ENCODE measurements around the gene GDPD5.

The GDPD5 gene

GRCh38 chr11:75472081-75472732, 53.5 kb downstream of the GDPD5 start:
- DNase-seq (ENCODE audit: low read depth), result no peak

- no peak for DNase-seq (ENCODE audit: low read depth)
Measured at GRCh38 chr11:75471176-75471973, 54.4 kb downstream of the GDPD5 start.

- DNase-seq (ENCODE audit: low read depth), result no peak
Measured at GRCh38 chr11:75470476-75471080, 55.2 kb downstream of the GDPD5 start.

GRCh38 chr11:75469785-75470405, 55.8 kb downstream of the GDPD5 start:
- DNase-seq (ENCODE audit: low read depth), result no peak

- no peak for DNase-seq (ENCODE audit: low read depth)
Measured at GRCh38 chr11:75468534-75469340, 57.0 kb downstream of the GDPD5 start.

- DNase-seq (ENCODE audit: low read depth), result no peak
Measured at GRCh38 chr11:75467881-75468280, 57.9 kb downstream of the GDPD5 start.

- no peak for DNase-seq (ENCODE audit: low read depth)
Measured at GRCh38 chr11:75467311-75467710, 58.4 kb downstream of the GDPD5 start.

GRCh38 chr11:75465701-75466531, 59.8 kb downstream of the GDPD5 start:
- no peak for DNase-seq (ENCODE audit: low read depth)

- DNase-seq (ENCODE audit: low read depth), result no peak
Measured at GRCh38 chr11:75463106-75463774, 62.5 kb downstream of the GDPD5 start.

- no peak for DNase-seq (ENCODE audit: low read depth)
Measured at GRCh38 chr11:75462117-75462653, 63.6 kb downstream of the GDPD5 start.

- DNase-seq (ENCODE audit: low read depth), result no peak
Measured at GRCh38 chr11:75461151-75461550, 64.6 kb downstream of the GDPD5 start.

GRCh38 chr11:75456596-75457183, 69.1 kb downstream of the GDPD5 start:
- no peak for DNase-seq (ENCODE audit: low read depth)

GRCh38 chr11:75454987-75455386, 70.8 kb downstream of the GDPD5 start:
- no peak for DNase-seq (ENCODE audit: low read depth)

- no peak for DNase-seq (ENCODE audit: low read depth)
Measured at GRCh38 chr11:75453916-75454655, 71.7 kb downstream of the GDPD5 start.

- DNase-seq (ENCODE audit: low read depth), result no peak
Measured at GRCh38 chr11:75450826-75451821, 74.6 kb downstream of the GDPD5 start.

- DNase-seq (ENCODE audit: low read depth), result no peak
Measured at GRCh38 chr11:75450236-75450635, 75.5 kb downstream of the GDPD5 start.

- DNase-seq (ENCODE audit: low read depth), result no peak
Measured at GRCh38 chr11:75449776-75450175, 76.0 kb downstream of the GDPD5 start.

- no peak for DNase-seq (ENCODE audit: low read depth)
Measured at GRCh38 chr11:75449271-75449670, 76.5 kb downstream of the GDPD5 start.

Data from stimulated activated CD8-positive, alpha-beta memory T cell treated with anti-CD3 and anti-CD28 coated beads, Interleukin-12 subunit alpha, Interleukin-12 subunit beta, amount 100 ng/mL, for 1 hour (primary cell).